ENCODE results near the gene C1orf105. TPM values are rescaled to one million over a fixed set of nuclear protein-coding genes. Genes with fewer than 3 reads are reported as not detected.

The C1orf105 gene
- polyA plus RNA-seq, 1 donor (not counting 4 experiments of a cell fraction or from before 2014, with no cell fraction given), result not detected

- no peaks in the 10 kb centered on the region for H3K9me3 ChIP-seq (ENCODE audit: control insufficient read depth, low read depth, low read length)
- H3K4me1 ChIP-seq (ENCODE audit: control insufficient read depth, extremely low read depth, insufficient read depth, low read length), result peaks cover 17% of the 10 kb centered on the region
- H4K20me1 ChIP-seq (ENCODE audit: control insufficient read depth, extremely low read depth, insufficient read depth, low read length), result no peaks in the 10 kb centered on the region
- peak overlapping the region in 2 of 3 experiments; percentile 23 to 47 for H3K4me3 ChIP-seq (ENCODE audit: control insufficient read depth in 2 of 3, extremely low read depth in 1 of 3, insufficient read depth in 2 of 3, low read depth in 1 of 3, low read length in 3 of 3)
- no peaks in the 10 kb centered on the region for H3K9me1 ChIP-seq (ENCODE audit: control insufficient read depth, extremely low read depth, insufficient read depth, low read length)
- peak overlapping the region; percentile 25 for H3K9ac ChIP-seq (ENCODE audit: control insufficient read depth, extremely low read depth, insufficient read depth, low read length)
- peak; percentile 48 for FAIRE-seq
- H3K36me3 ChIP-seq (ENCODE audit: control insufficient read depth in 2 of 2, extremely low read depth in 1 of 2, insufficient read depth in 2 of 2, low read length in 2 of 2), result no peaks in the 10 kb centered on the region
- H3K79me2 ChIP-seq (ENCODE audit: control insufficient read depth, insufficient read depth, low read length), result no peaks in the 10 kb centered on the region
- peak overlapping the region; percentile 81 for H2AFZ ChIP-seq (ENCODE audit: control insufficient read depth, low read length)
- dilution Hi-C loops (cut with MboI; ENCODE audit: extremely low pct_ligation_motif_present, low sequenced_read_pairs), result no loop called here
- H3K4me2 ChIP-seq (ENCODE audit: control insufficient read depth, extremely low read depth, insufficient read depth, low read depth, low read length), result peak overlapping the region; percentile 87
- no peak for DNase-seq (ENCODE audit: low read depth, low spot score)
- no peaks in the 10 kb centered on the region for H3K27me3 ChIP-seq (ENCODE audit: control insufficient read depth, extremely low read depth, insufficient read depth, low read length)
- TF ChIP-seq, protein P1, sequence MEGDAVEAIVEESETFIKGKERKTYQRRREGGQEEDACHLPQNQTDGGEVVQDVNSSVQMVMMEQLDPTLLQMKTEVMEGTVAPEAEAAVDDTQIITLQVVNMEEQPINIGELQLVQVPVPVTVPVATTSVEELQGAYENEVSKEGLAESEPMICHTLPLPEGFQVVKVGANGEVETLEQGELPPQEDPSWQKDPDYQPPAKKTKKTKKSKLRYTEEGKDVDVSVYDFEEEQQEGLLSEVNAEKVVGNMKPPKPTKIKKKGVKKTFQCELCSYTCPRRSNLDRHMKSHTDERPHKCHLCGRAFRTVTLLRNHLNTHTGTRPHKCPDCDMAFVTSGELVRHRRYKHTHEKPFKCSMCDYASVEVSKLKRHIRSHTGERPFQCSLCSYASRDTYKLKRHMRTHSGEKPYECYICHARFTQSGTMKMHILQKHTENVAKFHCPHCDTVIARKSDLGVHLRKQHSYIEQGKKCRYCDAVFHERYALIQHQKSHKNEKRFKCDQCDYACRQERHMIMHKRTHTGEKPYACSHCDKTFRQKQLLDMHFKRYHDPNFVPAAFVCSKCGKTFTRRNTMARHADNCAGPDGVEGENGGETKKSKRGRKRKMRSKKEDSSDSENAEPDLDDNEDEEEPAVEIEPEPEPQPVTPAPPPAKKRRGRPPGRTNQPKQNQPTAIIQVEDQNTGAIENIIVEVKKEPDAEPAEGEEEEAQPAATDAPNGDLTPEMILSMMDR (optimal IDR thresholded peaks at IDR 0.05 in 1 of 3, IDR thresholded peaks at IDR 0.05 in 1 of 3, conservative IDR thresholded peaks at IDR 0.05 in 1 of 3; ENCODE audit: extremely low read depth in 1 of 3, insufficient read depth in 2 of 3, low read length in 3 of 3), result no peak
- no peak for TF ChIP-seq EZH2 (IDR thresholded peaks at IDR 0.05; ENCODE audit: low read length)
- no peak overlapping the region for H3K27ac ChIP-seq (ENCODE audit: control insufficient read depth, insufficient read depth, low read length)
Measured at GRCh38 chr1:172390683-172391551, 29.6 kb upstream of the C1orf105 start.

DNA sequence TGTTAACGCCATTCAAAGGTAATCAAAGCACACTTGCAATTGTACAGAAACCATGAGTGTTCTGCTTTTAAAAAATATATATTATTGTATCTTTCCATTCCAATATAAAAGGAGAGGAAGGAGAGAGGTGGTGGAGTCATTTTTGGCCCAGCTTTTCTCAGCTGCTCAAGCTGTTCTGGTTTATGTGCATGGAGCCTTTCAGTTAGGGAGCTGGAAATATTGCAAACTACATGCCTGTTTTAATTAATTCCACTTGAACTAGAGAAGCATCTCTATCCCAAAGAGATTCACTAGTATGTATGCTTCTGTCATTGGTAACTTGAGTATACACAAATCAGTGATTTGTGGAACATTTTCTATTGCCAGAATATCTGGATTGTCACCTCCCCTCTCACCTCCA lies 28.5 kb upstream of the C1orf105 start:
- no peak overlapping the region for H3K4me2 ChIP-seq (ENCODE audit: control insufficient read depth, extremely low read depth, insufficient read depth, low read depth, low read length)
- FAIRE-seq (no peak), DNase-seq (ENCODE audit: low read depth, low spot score) (no peak)
- TF ChIP-seq, protein P1 (optimal IDR thresholded peaks at IDR 0.05 in 1 of 3, IDR thresholded peaks at IDR 0.05 in 1 of 3, conservative IDR thresholded peaks at IDR 0.05 in 1 of 3; ENCODE audit: extremely low read depth in 1 of 3, insufficient read depth in 2 of 3, low read length in 3 of 3), result no peak
- TF ChIP-seq EZH2 (IDR thresholded peaks at IDR 0.05; ENCODE audit: low read length), result no peak
- no peak overlapping the region for H3K4me3 ChIP-seq (ENCODE audit: control insufficient read depth in 2 of 3, extremely low read depth in 1 of 3, insufficient read depth in 2 of 3, low read depth in 1 of 3, low read length in 3 of 3)
- H3K79me2 ChIP-seq (ENCODE audit: control insufficient read depth, insufficient read depth, low read length), result no peaks in the 10 kb centered on the region
- no peak overlapping the region for H3K9ac ChIP-seq (ENCODE audit: control insufficient read depth, extremely low read depth, insufficient read depth, low read length)
- H4K20me1 ChIP-seq (ENCODE audit: control insufficient read depth, extremely low read depth, insufficient read depth, low read length), result no peaks in the 10 kb centered on the region
- H3K36me3 ChIP-seq (ENCODE audit: control insufficient read depth in 2 of 2, extremely low read depth in 1 of 2, insufficient read depth in 2 of 2, low read length in 2 of 2), result no peaks in the 10 kb centered on the region
- dilution Hi-C loops (cut with MboI; ENCODE audit: extremely low pct_ligation_motif_present, low sequenced_read_pairs), result no loop called here
- no peaks in the 10 kb centered on the region for H3K27me3 ChIP-seq (ENCODE audit: control insufficient read depth, extremely low read depth, insufficient read depth, low read length)
- no peak overlapping the region for H2AFZ ChIP-seq (ENCODE audit: control insufficient read depth, low read length)
- peaks cover 17% of the 10 kb centered on the region for H3K4me1 ChIP-seq (ENCODE audit: control insufficient read depth, extremely low read depth, insufficient read depth, low read length)
- no peaks in the 10 kb centered on the region for H3K9me1 ChIP-seq (ENCODE audit: control insufficient read depth, extremely low read depth, insufficient read depth, low read length)
- H3K9me3 ChIP-seq (ENCODE audit: control insufficient read depth, low read depth, low read length), result no peaks in the 10 kb centered on the region
- H3K27ac ChIP-seq (ENCODE audit: control insufficient read depth, insufficient read depth, low read length), result no peak overlapping the region

Data from keratinocyte (primary cell).